K562 (cell line): ENCODE results near the gene TPMT. TPM values are rescaled to one million over a fixed set of nuclear protein-coding genes. Genes with fewer than 3 reads are reported as not detected.

Source experiments
- BDP1 ChIP-seq: IDR thresholded peaks from 3 replicates; pipeline ENCODE4 v1.6.1; 2011; ENCODE audit not compliant: insufficient read length, insufficient read depth
- CLOCK ChIP-seq: fragments of 250-450 bp; sonication (Bioruptor Pico); IDR thresholded peaks from 2 replicates; pipeline ENCODE4 v1.4.0; 2020; ENCODE audit warnings: mild to moderate bottlenecking, moderate library complexity, borderline replicate concordance
- EHMT2 ChIP-seq: fragments of 450-650 bp; IDR thresholded peaks from 2 replicates; pipeline ENCODE4 v1.6.1; 2018; ENCODE audit warnings: antibody characterized with exemption
- ETV1 ChIP-seq: fragments of 450-650 bp; conservative IDR thresholded peaks from 2 replicates; pipeline ENCODE4 v1.6.1; 2016; ENCODE audit warnings: missing genetic modification characterization, control low read depth, low read depth, missing compliant biosample characterization
- KAT8 ChIP-seq: fragments of 450-650 bp; IDR thresholded peaks from 2 replicates; pipeline ENCODE4 v1.6.1; 2016; ENCODE audit warnings: low read depth, mild to moderate bottlenecking
- KLF1 ChIP-seq: fragments of 450-650 bp; IDR thresholded peaks from 2 replicates; pipeline ENCODE4 v1.6.1; 2016; ENCODE audit warnings: missing genetic modification characterization, missing compliant biosample characterization
- KLF6 ChIP-seq: fragments of 250-450 bp; sonication (Bioruptor Pico); IDR thresholded peaks from 2 replicates; pipeline ENCODE4 v1.4.0; 2020; ENCODE audit warnings: mild to moderate bottlenecking, moderate library complexity, borderline replicate concordance
- MAFG ChIP-seq: fragments of 450-650 bp; conservative IDR thresholded peaks from 2 replicates; pipeline ENCODE4 v1.6.1; 2016; ENCODE audit warnings: missing genetic modification characterization, missing compliant biosample characterization
- MNT ChIP-seq, 2 experiments: fragments of 450-650 bp; conservative IDR thresholded peaks; 2 replicates each; pipeline ENCODE4 v1.6.1; 2017; ENCODE audit warnings: mild to moderate bottlenecking in 2 of 2, moderate library complexity in 2 of 2
- NCOA6 ChIP-seq: fragments of 450-650 bp; IDR thresholded peaks from 2 replicates; pipeline ENCODE4 v1.6.1; 2017; ENCODE audit warnings: mild to moderate bottlenecking
- NRF1 ChIP-seq, 2 experiments: fragments of 450-650 bp; IDR thresholded peaks in 1 of 2; conservative IDR thresholded peaks in 1 of 2; 2 replicates each; pipeline ENCODE4 v1.6.1; 2014; ENCODE audit warnings: mild to moderate bottlenecking in 2 of 2
- PKNOX1 ChIP-seq: fragments of 450-650 bp; IDR thresholded peaks from 2 replicates; pipeline ENCODE4 v1.6.1; 2016
- PREB ChIP-seq: sonication (generic); formaldehyde crosslinking; IDR thresholded peaks from 2 replicates; pipeline ENCODE4 v1.8.1; 2023; ENCODE audit warnings: mild to moderate bottlenecking, missing genetic modification reagents
- SMARCA5 ChIP-seq: fragments of 450-650 bp; IDR thresholded peaks from 2 replicates; pipeline ENCODE4 v1.6.1; 2016
- SPI1 ChIP-seq: IDR thresholded peaks from 2 replicates; pipeline ENCODE4 v1.6.1; 2011; ENCODE audit warnings: low read depth, low read length, control low read depth, borderline replicate concordance
- TRIM28 ChIP-seq: fragments of 450-650 bp; IDR thresholded peaks from 2 replicates; pipeline ENCODE4 v1.6.1; 2017
- ZFP30 ChIP-seq: fragments of 250-450 bp; sonication (Bioruptor Pico); IDR thresholded peaks from 2 replicates; pipeline ENCODE4 v1.8.0; 2022; ENCODE audit warnings: moderate library complexity, mild to moderate bottlenecking, inconsistent platforms, borderline replicate concordance
- ZNF212 ChIP-seq: fragments of 450-650 bp; formaldehyde crosslinking; IDR thresholded peaks from 2 replicates; pipeline ENCODE4 v1.4.0; 2020; ENCODE audit warnings: mild to moderate bottlenecking
- ZNF280B ChIP-seq: fragments of 250-450 bp; sonication (Bioruptor Pico); IDR thresholded peaks from 2 replicates; pipeline ENCODE4 v1.5.1; 2021; ENCODE audit warnings: mild to moderate bottlenecking
- ZNF766 ChIP-seq: fragments of 200-800 bp; sonication (Bioruptor generic); conservative IDR thresholded peaks from 2 replicates; pipeline ENCODE4 v1.6.1; 2016; ENCODE audit warnings: missing genetic modification characterization, missing compliant biosample characterization
- ZZZ3 ChIP-seq: fragments of 450-650 bp; IDR thresholded peaks from 2 replicates; pipeline ENCODE4 v1.6.1; 2016; ENCODE audit warnings: antibody characterized with exemption, mild to moderate bottlenecking, moderate library complexity
- polyA plus RNA-seq, 8 experiments: library from polyadenylated mRNA; depleted of rRNA in 4 of 8; stranded (reverse) in 5 of 8; unstranded in 3 of 8; fragments of >200 nt; fragmentation: Nextera tagmentation in 2 of 8; fragmentation: Illumina TruSeq in 1 of 8; extraction: Ambion mirVana in 2 of 8; extraction: Trizol in 1 of 8; gene quantifications; 2 replicates each; pipeline versions ENCODE4 v1.2.1 to v1.2.3, GENCODE V29; 2011 to 2014; ENCODE audit warnings: inconsistent platforms in 1 of 8, missing spikeins in 1 of 8
- total RNA-seq, 7 experiments: library from RNA; depleted of rRNA in 6 of 7; stranded (reverse); fragments of >200 nt in 6 of 7; fragmentation: Illumina TruSeq in 2 of 7; extraction: Trizol in 2 of 7; gene quantifications; 2 replicates each; pipeline versions ENCODE4 v1.2.1 to v1.2.3, GENCODE V29; 2011 to 2021; ENCODE audit warnings: low replicate concordance in 1 of 7

TPMT gene
- total and polyA plus RNA-seq, 9 of the 15 experiments (the other 6 are each of a cell fraction or from before 2014, with no cell fraction given): 24.2 to 67.4 (median 46.5) TPM

- no peak for TF ChIP-seq ZNF280B
- 0 out of 2 replicates have a peak, but pooled peaks have one; percentile 36 for TF ChIP-seq KLF1
- TF ChIP-seq CLOCK (CRISPR knock-in tag): 0 out of 2 replicates have a peak, but pooled peaks have one; percentile 18
- no peak for TF ChIP-seq ZZZ3
- TF ChIP-seq ZNF212: 0 out of 2 replicates have a peak, but pooled peaks have one; percentile 39
- no peak for TF ChIP-seq EHMT2
- TF ChIP-seq ZFP30: no peak
- TF ChIP-seq BDP1: no peak
- no peak; the same call in 1 of the 2 replicates for TF ChIP-seq PREB (CRISPR knock-in tag)
- no peak for TF ChIP-seq MAFG (tag)
- 0 out of 2 replicates have a peak, but pooled peaks have one; percentile 34 for TF ChIP-seq ZNF766 (CRISPR knock-in tag)
- TF ChIP-seq KLF6 (CRISPR knock-in tag): no peak
- peak; percentile 91 to 92 for TF ChIP-seq NRF1 (conservative IDR thresholded peaks at IDR 0.05 in 1 of 2, IDR thresholded peaks at IDR 0.05 in 1 of 2)
- TF ChIP-seq TRIM28: no peak
- TF ChIP-seq NCOA6: no peak
- no peak for TF ChIP-seq KAT8
- peak; percentile 86 for TF ChIP-seq SPI1
- peak in 1 of 2 experiments; percentile 5; a peak in 1 of 4 replicates for TF ChIP-seq MNT (conservative IDR thresholded peaks at IDR 0.05)
- TF ChIP-seq PKNOX1: peak; percentile 48
- no peak for TF ChIP-seq SMARCA5
- peak; percentile 17; the same call in 1 of the 2 replicates for TF ChIP-seq ETV1 (tag)
Measured at GRCh38 chr6:18155150-18155863, 430 bp upstream of the TPMT start, which contains the start of gene KDM1B (continued).
